Measurements from ENCODE around the gene CHST3. TPM values are rescaled to one million over a fixed set of nuclear protein-coding genes. Genes with fewer than 3 reads are reported as not detected.
A peak's percentile ranks its signal among the peaks of the same experiment; 100 is the strongest.

The CHST3 gene
- total RNA-seq, 1 donor: 43.1 TPM

- peak; percentile 9 for DNase-seq (ENCODE audit: insufficient read length, low spot score, missing footprints)
- Histone ChIP-seq H3K27ac (ENCODE audit: low read depth, low read length) (no peak overlapping the region), H2AFZ (ENCODE audit: low read length) (no peak overlapping the region), H3K4me1 (ENCODE audit: insufficient read depth, low read length) (no peaks in the 10 kb centered on the region), H3K27me3 (ENCODE audit: insufficient read depth, low read length) (peaks cover 19% of the 10 kb centered on the region), H3K9me3 (ENCODE audit: low read depth, low read length) (no peaks in the 10 kb centered on the region), H4K20me1 (ENCODE audit: insufficient read depth, low read length) (no peaks in the 10 kb centered on the region), H3K36me3 (ENCODE audit: insufficient read depth, low read length) (no peaks in the 10 kb centered on the region), H3K4me2 (ENCODE audit: insufficient read depth, low read length) (no peak overlapping the region), H3K4me3 (ENCODE audit: insufficient read depth, low read length) (no peak overlapping the region), H3K79me2 (ENCODE audit: insufficient read depth, low read length) (no peaks in the 10 kb centered on the region)
- no peak for TF ChIP-seq CTCF (IDR thresholded peaks at IDR 0.05; ENCODE audit: extremely low read depth, low read depth, low read length)
Observed at GRCh38 chr10:72061930-72062329, 97.7 kb downstream of the CHST3 start.

- DNase-seq (ENCODE audit: insufficient read length, low spot score, missing footprints): peak; percentile 84
- H3K79me2 ChIP-seq (ENCODE audit: insufficient read depth, low read length): no peaks in the 10 kb centered on the region
Observed at GRCh38 chr10:72062382-72062781, 98.2 kb downstream of the CHST3 start.

More at GRCh38 chr10:72062382-72062781, 98.2 kb downstream of the CHST3 start:
- H3K27me3 ChIP-seq (ENCODE audit: insufficient read depth, low read length): peaks cover 21% of the 10 kb centered on the region
- H3K27ac ChIP-seq (ENCODE audit: low read depth, low read length): no peak overlapping the region
- TF ChIP-seq CTCF (IDR thresholded peaks at IDR 0.05; ENCODE audit: extremely low read depth, low read depth, low read length): no peak
- H3K36me3 ChIP-seq (ENCODE audit: insufficient read depth, low read length): no peaks in the 10 kb centered on the region
- no peak overlapping the region for H2AFZ ChIP-seq (ENCODE audit: low read length)
- no peaks in the 10 kb centered on the region for H3K4me1 ChIP-seq (ENCODE audit: insufficient read depth, low read length)
- no peak overlapping the region for H3K4me3 ChIP-seq (ENCODE audit: insufficient read depth, low read length)
- no peak overlapping the region for H3K4me2 ChIP-seq (ENCODE audit: insufficient read depth, low read length)
- no peaks in the 10 kb centered on the region for H4K20me1 ChIP-seq (ENCODE audit: insufficient read depth, low read length)
- no peaks in the 10 kb centered on the region for H3K9me3 ChIP-seq (ENCODE audit: low read depth, low read length)

Other genes with a start within 250 kb of the CHST3 start
- under 0.01 TPM in 1 of 2 replicates, not detected in the other for gene C10orf105, start 244.6 kb upstream of the CHST3 start, total RNA-seq
- 69.5 and 75.3 TPM in 2 replicates for gene VSIR, start 190.9 kb upstream of the CHST3 start, total RNA-seq
- 1,248 and 1,391 TPM in 2 replicates for gene PSAP, start 113.1 kb upstream of the CHST3 start, total RNA-seq
- gene SPOCK2, start 124.2 kb downstream of the CHST3 start, total RNA-seq: 0.36 and 0.59 TPM in 2 replicates

All from osteoblast (primary cell).